ENCODE results near the gene C2CD4C.

DNA sequence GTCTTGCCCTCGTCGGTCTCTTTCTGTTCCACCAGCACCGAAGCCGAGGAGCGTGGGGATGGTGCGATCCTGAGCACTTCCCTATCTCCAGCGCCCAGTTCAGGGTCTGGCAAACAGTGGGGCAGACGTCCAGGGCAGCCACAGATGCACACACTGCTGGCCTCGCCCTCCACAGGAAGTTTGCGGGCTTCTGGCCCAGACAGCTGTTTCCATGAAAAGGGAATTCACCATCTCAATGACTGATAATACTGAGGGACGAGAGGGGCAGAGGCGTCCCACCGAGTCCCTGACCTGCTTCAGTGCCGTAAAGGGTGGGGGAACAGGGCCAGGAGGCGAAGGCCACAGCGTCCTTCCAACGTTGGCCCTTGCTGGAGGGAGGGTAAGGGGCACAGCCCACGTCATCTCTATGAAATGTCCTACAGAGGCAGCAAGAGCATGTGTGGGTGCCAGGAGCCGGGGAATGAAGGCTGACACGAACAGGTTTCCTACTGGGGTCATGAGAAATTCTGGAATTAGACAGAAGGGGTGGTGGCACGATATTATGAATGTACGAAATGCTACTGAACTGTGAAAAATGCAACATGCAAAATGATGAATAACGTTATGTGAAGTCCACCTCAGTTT, 32.4 kb upstream of the C2CD4C start:
- TF ChIP-seq EZH2phosphoT487 (IDR thresholded peaks at IDR 0.05; ENCODE audit: borderline replicate concordance, low read length) (no peak), CTCF (conservative IDR thresholded peaks at IDR 0.05; ENCODE audit: low read depth, low read length) (no peak), EZH2 (IDR thresholded peaks at IDR 0.05; ENCODE audit: low read length, unreplicated experiment) (no peak)
